Measurements from ENCODE around the gene MYL3. TPM values are rescaled to one million over a fixed set of nuclear protein-coding genes. Genes with fewer than 3 reads are reported as not detected.
"Not testable (repeated sequence)": the region's sequence is repeated elsewhere in the genome, so short reads cannot be mapped to it uniquely, and the experiment has no call there.

The MYL3 gene
- total and polyA plus RNA-seq, 2 experiments from 2014 or later, result not detected

- H3K27me3 Mint-ChIP-seq (ENCODE audit: insufficient read depth, low read depth, poor library complexity), result peaks cover 10% of the 10 kb centered on the region
- H3K27me3 ChIP-seq (ENCODE audit: insufficient read depth), result peaks cover 13% of the 10 kb centered on the region
- peak overlapping the region; percentile 69 for H3K4me3 Mint-ChIP-seq
- peak; percentile 88 for DNase-seq (ENCODE audit: low spot score)
- peaks cover 12% of the 10 kb centered on the region; the same call in 2 of the 3 replicates for H3K4me1 Mint-ChIP-seq
- H3K79me2 ChIP-seq (replicated peaks; ENCODE audit: insufficient read depth), result no peaks in the 10 kb centered on the region
- H3K36me3 ChIP-seq (ENCODE audit: insufficient read depth), result no peaks in the 10 kb centered on the region
- H3K27ac ChIP-seq (ENCODE audit: low read depth), result no peak overlapping the region
- 0 out of 2 replicates have a peak, but pooled peaks cover 5% of the 10 kb centered on the region for H3F3A ChIP-seq (replicated peaks; ENCODE audit: low read depth)
- peak; percentile 91 for ATAC-seq
- peak overlapping the region; percentile 83 for H3K4me3 ChIP-seq
- H4K20me1 ChIP-seq (replicated peaks; ENCODE audit: insufficient read depth), result no peaks in the 10 kb centered on the region
- TF ChIP-seq NANOG (IDR thresholded peaks at IDR 0.05; ENCODE audit: borderline replicate concordance), result no peak
- H2AFZ ChIP-seq, result peak overlapping the region; percentile 99
- peak overlapping the region; percentile 96 for H3K4me2 ChIP-seq
- peaks cover 4% of the 10 kb centered on the region; the same call in 2 of the 3 replicates for H3K36me3 Mint-ChIP-seq (ENCODE audit: low read depth)
- H3K9me3 Mint-ChIP-seq, result peaks cover 5% of the 10 kb centered on the region; the same call in 1 of the 3 replicates
- no peaks in the 10 kb centered on the region for H3K9me2 ChIP-seq (ENCODE audit: insufficient read depth)
- peaks cover 13% of the 10 kb centered on the region for H3K4me1 ChIP-seq (ENCODE audit: insufficient read depth)
- H3K27ac Mint-ChIP-seq, result no peak overlapping the region
Observed at GRCh38 chr3:46812237-46812791, 50.9 kb downstream of the MYL3 start.

DNA sequence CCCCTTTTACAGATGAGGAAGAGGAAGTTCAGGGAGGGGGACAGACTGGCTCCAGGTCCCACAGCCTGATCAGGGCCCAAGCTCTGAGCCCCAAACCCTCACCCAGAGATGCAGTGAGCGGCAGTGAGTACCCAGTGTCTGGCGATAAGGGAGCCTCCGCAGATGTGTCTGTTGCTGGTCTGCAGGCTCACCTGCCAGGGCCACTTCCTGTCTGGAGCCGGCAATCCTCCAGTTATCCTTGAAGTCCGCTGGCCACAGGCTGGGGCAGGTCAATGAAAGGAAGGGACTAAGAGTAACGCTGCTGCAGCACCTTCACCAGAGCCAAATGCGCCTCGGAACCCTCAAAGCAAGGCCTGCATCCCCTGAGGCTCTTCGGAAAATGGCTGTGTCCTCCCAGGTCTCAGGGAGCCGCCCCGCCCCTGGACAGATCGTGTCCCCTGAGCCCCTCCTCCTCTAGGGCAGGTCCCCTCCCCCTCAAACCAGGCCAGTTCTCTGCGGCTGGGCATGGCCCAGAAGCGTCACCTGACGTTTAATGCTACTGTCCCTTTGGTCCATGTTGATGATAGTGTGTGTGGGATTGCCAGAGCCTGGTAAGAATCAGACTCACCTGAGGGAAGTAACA, 51.5 kb downstream of the MYL3 start:
- Histone ChIP-seq H3K4me3 (peak overlapping the region; percentile 83), H3K9me2 (ENCODE audit: insufficient read depth) (no peaks in the 10 kb centered on the region), H3K4me1 (ENCODE audit: insufficient read depth) (peaks cover 13% of the 10 kb centered on the region), H3F3A (replicated peaks; ENCODE audit: low read depth) (0 out of 2 replicates have a peak, but pooled peaks cover 5% of the 10 kb centered on the region), H4K20me1 (replicated peaks; ENCODE audit: insufficient read depth) (no peaks in the 10 kb centered on the region), H2AFZ (peak overlapping the region; percentile 99), H3K4me2 (peak overlapping the region; percentile 96), H3K36me3 (ENCODE audit: insufficient read depth) (no peaks in the 10 kb centered on the region), H3K27ac (ENCODE audit: low read depth) (no peak overlapping the region), H3K79me2 (replicated peaks; ENCODE audit: insufficient read depth) (no peaks in the 10 kb centered on the region), H3K27me3 (ENCODE audit: insufficient read depth) (peaks cover 13% of the 10 kb centered on the region)
- no peak for TF ChIP-seq EZH2phosphoT487 (IDR thresholded peaks at IDR 0.05; ENCODE audit: unreplicated experiment)
- TF ChIP-seq, protein P1, sequence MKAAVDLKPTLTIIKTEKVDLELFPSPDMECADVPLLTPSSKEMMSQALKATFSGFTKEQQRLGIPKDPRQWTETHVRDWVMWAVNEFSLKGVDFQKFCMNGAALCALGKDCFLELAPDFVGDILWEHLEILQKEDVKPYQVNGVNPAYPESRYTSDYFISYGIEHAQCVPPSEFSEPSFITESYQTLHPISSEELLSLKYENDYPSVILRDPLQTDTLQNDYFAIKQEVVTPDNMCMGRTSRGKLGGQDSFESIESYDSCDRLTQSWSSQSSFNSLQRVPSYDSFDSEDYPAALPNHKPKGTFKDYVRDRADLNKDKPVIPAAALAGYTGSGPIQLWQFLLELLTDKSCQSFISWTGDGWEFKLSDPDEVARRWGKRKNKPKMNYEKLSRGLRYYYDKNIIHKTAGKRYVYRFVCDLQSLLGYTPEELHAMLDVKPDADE (IDR thresholded peaks at IDR 0.05), result no peak
- peak; percentile 63 for TF ChIP-seq POLR2AphosphoS5 (IDR thresholded peaks at IDR 0.05; ENCODE audit: low read depth)
- TF ChIP-seq REST (IDR thresholded peaks at IDR 0.05; ENCODE audit: unreplicated experiment), result no peak
- Mint-ChIP-seq H3K27me3 (ENCODE audit: insufficient read depth, low read depth, poor library complexity) (peaks cover 10% of the 10 kb centered on the region), H3K4me3 (peak overlapping the region; percentile 69), H3K27ac (no peak overlapping the region), H3K4me1 (peaks cover 12% of the 10 kb centered on the region; the same call in 2 of the 3 replicates), H3K36me3 (ENCODE audit: low read depth) (peaks cover 4% of the 10 kb centered on the region; the same call in 2 of the 3 replicates), H3K9me3 (peaks cover 5% of the 10 kb centered on the region; the same call in 1 of the 3 replicates)
- ATAC-seq (peak; percentile 86), DNase-seq (ENCODE audit: low spot score) (peak; percentile 91)

DNA sequence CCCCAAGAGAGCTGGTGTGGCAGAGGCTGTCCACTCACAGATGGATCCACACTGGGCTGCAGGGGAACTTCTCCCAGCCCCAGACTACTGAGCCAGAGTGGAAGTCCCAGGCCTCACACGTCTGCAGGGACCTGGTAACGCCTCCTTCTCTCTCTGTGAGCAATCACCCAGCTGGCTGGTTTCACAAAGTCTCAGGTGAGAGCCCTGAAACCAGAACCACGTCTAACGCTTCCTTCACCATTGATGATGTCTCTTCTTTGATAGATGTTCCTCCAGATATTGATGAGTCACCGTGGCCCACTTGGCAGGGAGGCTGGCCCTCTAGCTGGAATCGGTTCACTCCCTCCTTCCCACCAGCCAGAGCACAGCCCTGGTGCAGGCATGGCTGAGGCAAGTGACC, 54.5 kb downstream of the MYL3 start:
- H3K79me2 ChIP-seq (replicated peaks; ENCODE audit: insufficient read depth); H3K27ac Mint-ChIP-seq; ATAC-seq; DNase-seq (ENCODE audit: low spot score); H3K27me3 ChIP-seq (ENCODE audit: insufficient read depth); H3K27ac ChIP-seq (ENCODE audit: low read depth); H3K4me3 Mint-ChIP-seq; H2AFZ ChIP-seq; H3F3A ChIP-seq (replicated peaks; ENCODE audit: low read depth); H3K9me2 ChIP-seq (ENCODE audit: insufficient read depth); H3K9me3 Mint-ChIP-seq; H3K36me3 Mint-ChIP-seq (ENCODE audit: low read depth); H3K4me3 ChIP-seq; H3K4me2 ChIP-seq; H4K20me1 ChIP-seq (replicated peaks; ENCODE audit: insufficient read depth); H3K36me3 ChIP-seq (ENCODE audit: insufficient read depth): not testable (repeated sequence)
- peaks cover 12% of the 10 kb centered on the region; the same call in 2 of the 3 replicates for H3K4me1 Mint-ChIP-seq
- H3K27me3 Mint-ChIP-seq (ENCODE audit: insufficient read depth, low read depth, poor library complexity), result peaks cover 10% of the 10 kb centered on the region
- H3K4me1 ChIP-seq (ENCODE audit: insufficient read depth), result peaks cover 13% of the 10 kb centered on the region
